Measurements from ENCODE around the gene GPNMB. TPM values are rescaled to one million over a fixed set of nuclear protein-coding genes. Genes with fewer than 3 reads are reported as not detected.
"Not testable (repeated sequence)": the region's sequence is repeated elsewhere in the genome, so short reads cannot be mapped to it uniquely, and the experiment has no call there.

The GPNMB gene
- total and polyA plus RNA-seq, 2 of the 4 experiments (the other 2 are of a cell fraction) = under 0.01 to 0.14 TPM

DNA sequence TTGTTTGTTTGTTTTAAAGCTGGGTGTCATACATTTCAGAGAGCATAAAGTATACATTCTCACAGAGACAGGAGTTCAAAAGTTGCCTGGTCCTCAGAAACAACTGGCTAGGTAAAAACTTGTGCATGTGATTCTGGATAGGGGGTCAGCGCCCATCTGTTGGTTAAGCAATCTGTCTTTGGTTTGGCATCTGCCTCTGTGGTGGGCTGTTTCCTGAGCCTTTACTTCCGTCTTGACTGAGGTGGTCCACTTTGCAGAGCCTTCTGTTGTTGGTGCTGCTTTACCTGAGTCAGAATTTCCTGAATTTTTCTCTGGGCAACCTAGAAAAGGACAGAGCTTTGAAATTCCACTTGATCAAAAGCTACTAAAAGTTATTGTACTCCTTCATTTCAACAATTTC lies 65.6 kb downstream of the GPNMB start:
- BruUV-seq (replicated peaks); H3K23ac ChIP-seq (ENCODE audit: low read depth, low read length); H3K56ac ChIP-seq (ENCODE audit: extremely low read depth, insufficient read depth, low read length); H2BK20ac ChIP-seq (ENCODE audit: low read depth, low read length); H3K27ac ChIP-seq (ENCODE audit: insufficient read depth, low read length); H4K8ac ChIP-seq (ENCODE audit: low read depth in 2 of 2, low read length in 2 of 2); H3K4me3 ChIP-seq (ENCODE audit: insufficient read depth, low read depth, low read length); H2BK15ac ChIP-seq (ENCODE audit: low read depth, low read length); H3K4me2 ChIP-seq (ENCODE audit: low read depth, low read length); H3K9ac ChIP-seq (ENCODE audit: low read depth, low read length); H2AFZ ChIP-seq (replicated peaks; ENCODE audit: low read length, poor library complexity); H2AK5ac ChIP-seq (ENCODE audit: low read depth, low read length); H3K14ac ChIP-seq (replicated peaks; ENCODE audit: low read depth, low read length); H3K18ac ChIP-seq (ENCODE audit: low read depth, low read length); ATAC-seq (ENCODE audit: low read depth); H3K27me3 ChIP-seq (ENCODE audit: control insufficient read depth, insufficient read depth, low read length); H4K5ac ChIP-seq (ENCODE audit: low read depth, low read length); POLR2A ChIA-PET (ENCODE audit: unreplicated experiment); H4K91ac ChIP-seq (ENCODE audit: insufficient read depth, low read depth, low read length); H2AK9ac ChIP-seq (replicated peaks; ENCODE audit: low read depth, low read length, poor library complexity); intact Hi-C loops (cut with micrococcal nuclease); H2BK120ac ChIP-seq (ENCODE audit: low read depth, low read length); H3K9me1 ChIP-seq (ENCODE audit: insufficient read depth, low read length); DNase-seq; dilution Hi-C loops (cut with HindIII; ENCODE audit: low sequenced_read_pairs, unreplicated experiment); in situ Hi-C loops (cut with MboI; ENCODE audit: low sequenced_read_pairs); H3K4ac ChIP-seq (ENCODE audit: low read depth, low read length); H3K9me3 ChIP-seq (ENCODE audit: control insufficient read depth, insufficient read depth, low read length); CTCF ChIA-PET; H3K4me1 ChIP-seq (ENCODE audit: control insufficient read depth, insufficient read depth, low read length); H2BK5ac ChIP-seq (ENCODE audit: low read depth, low read length, poor library complexity, severe bottlenecking): not testable (repeated sequence)
- WGBS, 2 experiments (ENCODE audit: extremely low coverage in 2 of 2, insufficient read length in 1 of 2) = no CpG with 5 or more reads among the region's 2 CpGs
- Histone ChIP-seq H3K36me3 (ENCODE audit: control insufficient read depth, insufficient read depth, low read length) (peaks cover 31% of the 10 kb centered on the region), H3K79me1 (ENCODE audit: low read depth in 1 of 2, low read length in 2 of 2) (peaks cover 42 to 58% of the 10 kb centered on the region in 2 experiments), H4K20me1 (ENCODE audit: insufficient read depth, low read length) (peaks cover 14% of the 10 kb centered on the region; the same call in 1 of the 2 replicates)
